Activated CD8-positive, alpha-beta memory T cell treated with anti-CD3 and anti-CD28 coated beads for 4 hours (primary cell): ENCODE results near the gene PCGF3.
A peak's percentile ranks its signal among the peaks of the same experiment; 100 is the strongest.

Source experiments
- DNase-seq, 2 donors: peaks; one replicate each; pipeline ENCODE4 v3.0.0-alpha.2; 2020; ENCODE audit warnings: low read depth in 2 of 2

PCGF3 gene

GRCh38 chr4:705278-706082 lies at the start of gene PCGF3:
Gene PCGF3 (plus strand): TSS chr4:705832. CDS start chr4:733681, 27,849 bp downstream.
- peak; percentile 92 for DNase-seq

- DNase-seq, result no peak
Measured at GRCh38 chr4:656436-657337, 48.9 kb upstream of the PCGF3 start.

- no peak for DNase-seq
Measured at GRCh38 chr4:657338-657833, 48.2 kb upstream of the PCGF3 start.

GRCh38 chr4:657834-658667 lies 47.6 kb upstream of the PCGF3 start:
- no peak for DNase-seq

GRCh38 chr4:658681-659667 lies 46.7 kb upstream of the PCGF3 start:
- no peak for DNase-seq

- DNase-seq, result no peak
Measured at GRCh38 chr4:659851-660250, 45.8 kb upstream of the PCGF3 start.

GRCh38 chr4:660401-660800 lies 45.2 kb upstream of the PCGF3 start:
- no peak for DNase-seq

GRCh38 chr4:661231-661630 lies 44.4 kb upstream of the PCGF3 start:
- no peak for DNase-seq

GRCh38 chr4:661881-662761 lies 43.5 kb upstream of the PCGF3 start:
- no peak for DNase-seq

- DNase-seq, result no peak
Measured at GRCh38 chr4:663046-663437, 42.6 kb upstream of the PCGF3 start.

- peak; percentile 65 to 67 for DNase-seq
Measured at GRCh38 chr4:663438-664428, 41.9 kb upstream of the PCGF3 start.

GRCh38 chr4:664713-665231 lies 40.9 kb upstream of the PCGF3 start:
- DNase-seq, result no peak

GRCh38 chr4:665381-665750 lies 40.3 kb upstream of the PCGF3 start:
- DNase-seq, result no peak

- DNase-seq, result no peak
Measured at GRCh38 chr4:665751-666435, 39.7 kb upstream of the PCGF3 start.

GRCh38 chr4:666436-666810 lies 39.2 kb upstream of the PCGF3 start:
- no peak for DNase-seq

GRCh38 chr4:666822-667544 lies 38.6 kb upstream of the PCGF3 start:
- no peak for DNase-seq

GRCh38 chr4:667545-667925 lies 38.1 kb upstream of the PCGF3 start:
- DNase-seq, result no peak
